ENCODE data around the gene GALNT1.

- TF ChIP-seq RAD21 (IDR thresholded peaks at IDR 0.05; ENCODE audit: low read length) = no peak
- no peak for TF ChIP-seq CEBPB (IDR thresholded peaks at IDR 0.05; ENCODE audit: low read depth, low read length)
- TF ChIP-seq, protein P1, sequence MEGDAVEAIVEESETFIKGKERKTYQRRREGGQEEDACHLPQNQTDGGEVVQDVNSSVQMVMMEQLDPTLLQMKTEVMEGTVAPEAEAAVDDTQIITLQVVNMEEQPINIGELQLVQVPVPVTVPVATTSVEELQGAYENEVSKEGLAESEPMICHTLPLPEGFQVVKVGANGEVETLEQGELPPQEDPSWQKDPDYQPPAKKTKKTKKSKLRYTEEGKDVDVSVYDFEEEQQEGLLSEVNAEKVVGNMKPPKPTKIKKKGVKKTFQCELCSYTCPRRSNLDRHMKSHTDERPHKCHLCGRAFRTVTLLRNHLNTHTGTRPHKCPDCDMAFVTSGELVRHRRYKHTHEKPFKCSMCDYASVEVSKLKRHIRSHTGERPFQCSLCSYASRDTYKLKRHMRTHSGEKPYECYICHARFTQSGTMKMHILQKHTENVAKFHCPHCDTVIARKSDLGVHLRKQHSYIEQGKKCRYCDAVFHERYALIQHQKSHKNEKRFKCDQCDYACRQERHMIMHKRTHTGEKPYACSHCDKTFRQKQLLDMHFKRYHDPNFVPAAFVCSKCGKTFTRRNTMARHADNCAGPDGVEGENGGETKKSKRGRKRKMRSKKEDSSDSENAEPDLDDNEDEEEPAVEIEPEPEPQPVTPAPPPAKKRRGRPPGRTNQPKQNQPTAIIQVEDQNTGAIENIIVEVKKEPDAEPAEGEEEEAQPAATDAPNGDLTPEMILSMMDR (conservative IDR thresholded peaks at IDR 0.05; ENCODE audit: low read depth, low read length) = no peak
- TF ChIP-seq SMC3 (IDR thresholded peaks at IDR 0.05; ENCODE audit: low read depth, low read length) = no peak
- no peak for TF ChIP-seq BHLHE40 (IDR thresholded peaks at IDR 0.05; ENCODE audit: low read depth, low read length)
- no peak for TF ChIP-seq MXI1 (IDR thresholded peaks at IDR 0.05; ENCODE audit: borderline replicate concordance, low read depth, low read length)
- no peak for TF ChIP-seq POLR2A (IDR thresholded peaks at IDR 0.05; ENCODE audit: low read depth, low read length)
- TF ChIP-seq MAFK (IDR thresholded peaks at IDR 0.05; ENCODE audit: low read depth, low read length) = no peak
- TF ChIP-seq MAZ (IDR thresholded peaks at IDR 0.05; ENCODE audit: borderline replicate concordance, low read depth, low read length) = no peak
- no peak for TF ChIP-seq ELK1 (IDR thresholded peaks at IDR 0.05; ENCODE audit: borderline replicate concordance, low read depth, low read length)
- no peak for TF ChIP-seq RCOR1 (IDR thresholded peaks at IDR 0.05; ENCODE audit: insufficient replicate concordance, low read length)
Observed at GRCh38 chr18:35549564-35549963, 32.0 kb upstream of the GALNT1 start.
